ENCODE measurements around the gene STX10. TPM values are rescaled to one million over a fixed set of nuclear protein-coding genes. Genes with fewer than 3 reads are reported as not detected.

Gene STX10
- total RNA-seq, 1 experiment from 2014 or later = 63.3 TPM

DNA sequence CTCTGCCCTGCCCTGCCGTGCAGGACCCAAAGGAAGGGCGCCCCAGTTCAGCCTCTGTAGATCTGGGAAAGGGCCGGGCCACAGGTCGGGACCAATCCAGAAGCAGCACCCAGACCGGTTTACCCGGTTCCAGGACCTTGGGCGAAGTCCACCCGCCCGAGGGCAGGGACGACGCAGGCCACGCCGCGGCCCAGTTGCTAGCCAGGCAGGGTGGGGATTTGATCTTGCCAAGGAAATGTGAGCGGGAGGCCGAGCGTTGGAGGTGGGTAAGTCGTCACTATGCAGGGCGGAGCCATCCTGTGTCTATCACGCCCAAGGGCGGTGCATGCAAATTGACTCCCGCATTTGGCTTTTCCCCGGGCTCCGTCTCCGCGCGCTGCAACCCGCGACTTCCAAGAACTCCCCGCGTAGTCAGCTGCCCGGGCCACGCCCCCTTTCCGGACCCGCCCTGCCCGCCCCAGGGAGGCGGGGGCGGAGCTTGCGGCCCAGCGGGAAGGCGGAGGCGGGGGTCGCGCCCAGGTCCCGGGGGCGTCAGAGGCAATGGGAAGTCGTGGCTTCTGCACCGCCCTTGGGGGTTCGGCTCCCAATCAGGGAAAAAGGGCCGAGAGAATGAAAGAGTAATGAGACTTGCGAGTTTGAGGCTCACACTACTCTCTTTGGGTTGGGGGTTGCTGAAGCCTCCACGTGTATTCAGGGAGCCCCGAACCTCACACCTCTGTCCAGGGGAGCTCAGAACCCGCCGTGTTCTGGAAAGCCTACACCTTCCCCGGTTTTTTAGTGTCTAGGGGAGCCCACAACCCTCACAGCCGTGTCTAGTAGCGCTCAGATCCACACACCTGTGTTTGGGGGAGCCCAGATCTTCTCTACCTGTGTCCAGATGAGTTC, 12.8 kb upstream of the STX10 start:
- intact Hi-C loops (cut with micrococcal nuclease; ENCODE audit: unreplicated experiment) = loop anchor here (10.0 kb wide), 1 partner anchor 682 kb away; no protein-coding TSS in a partner anchor
- TF ChIP-seq EZH2 (IDR thresholded peaks at IDR 0.05; ENCODE audit: borderline replicate concordance, low read depth, low read length, poor library complexity, severe bottlenecking) (no peak), CTCF (conservative IDR thresholded peaks at IDR 0.05; ENCODE audit: low read depth, low read length) (no peak)
- H3K9me3 ChIP-seq (ENCODE audit: low read depth, low read length, poor library complexity, severe bottlenecking) = no peaks in the 10 kb centered on the region
- CTCF ChIA-PET = interaction anchor here (0.5 kb wide), 1 partner anchor 71 kb away, joined by 3 read pairs; no protein-coding TSS in a partner anchor
- DNase-seq (ENCODE audit: low spot score) = peak; percentile 99
- peak overlapping the region; percentile 100 for H3K27ac ChIP-seq (ENCODE audit: low read depth, low read length, poor library complexity, severe bottlenecking)
- no peaks in the 10 kb centered on the region for H3K36me3 ChIP-seq (ENCODE audit: insufficient read depth, low read length, poor library complexity, severe bottlenecking)
- POLR2A ChIA-PET (ENCODE audit: low non-redundant PET) = no interaction called here
- peaks cover 48% of the 10 kb centered on the region for H3K4me1 ChIP-seq (ENCODE audit: insufficient read depth, low read length, poor library complexity, severe bottlenecking)
- no TSS peak for BruUV-seq (replicated peaks)
- no peaks in the 10 kb centered on the region for H3K27me3 ChIP-seq (replicated peaks; ENCODE audit: insufficient read depth, low read depth, low read length, poor library complexity)
- H3K4me3 ChIP-seq (ENCODE audit: low read depth, low read length, poor library complexity, severe bottlenecking) = peak overlapping the region; percentile 44

DNA sequence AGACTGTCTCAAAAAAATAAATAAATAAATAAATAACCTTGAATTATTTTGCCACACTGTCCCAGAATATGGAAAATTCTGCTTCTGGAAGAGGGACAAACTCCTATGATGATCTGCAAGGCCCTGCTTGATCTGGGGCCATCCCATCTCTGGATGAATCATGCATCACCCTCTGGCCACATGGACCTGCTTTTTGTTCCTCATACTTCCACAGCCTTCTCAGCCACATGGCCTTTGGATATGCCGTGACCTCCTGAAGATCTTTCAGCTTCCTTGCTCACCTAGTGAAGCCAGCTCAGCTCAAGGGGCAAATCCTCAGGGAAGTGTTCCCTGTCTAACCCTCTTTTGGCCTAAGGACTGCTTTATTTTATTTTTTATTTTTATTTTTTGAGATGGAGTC, 10.4 kb upstream of the STX10 start:
- POLR2A ChIA-PET (ENCODE audit: low non-redundant PET) = no interaction called here
- no peaks in the 10 kb centered on the region for H3K27me3 ChIP-seq (replicated peaks; ENCODE audit: insufficient read depth, low read depth, low read length, poor library complexity)
- no peak for TF ChIP-seq EZH2 (IDR thresholded peaks at IDR 0.05; ENCODE audit: borderline replicate concordance, low read depth, low read length, poor library complexity, severe bottlenecking)
- no peak for TF ChIP-seq CTCF (conservative IDR thresholded peaks at IDR 0.05; ENCODE audit: low read depth, low read length)
- H3K27ac ChIP-seq (ENCODE audit: low read depth, low read length, poor library complexity, severe bottlenecking) = no peak overlapping the region
- CTCF ChIA-PET = interaction anchor here (1.0 kb wide), 1 partner anchor 195 kb away, joined by 3 read pairs; no protein-coding TSS in a partner anchor
- no TSS peak for BruUV-seq (replicated peaks)
- no peaks in the 10 kb centered on the region for H3K36me3 ChIP-seq (ENCODE audit: insufficient read depth, low read length, poor library complexity, severe bottlenecking)
- H3K4me3 ChIP-seq (ENCODE audit: low read depth, low read length, poor library complexity, severe bottlenecking) = no peak overlapping the region
- intact Hi-C loops (cut with micrococcal nuclease; ENCODE audit: unreplicated experiment) = loop anchor here (10.0 kb wide), 1 partner anchor 684 kb away; no protein-coding TSS in a partner anchor
- no peak for DNase-seq (ENCODE audit: low spot score)
- peaks cover 41% of the 10 kb centered on the region for H3K4me1 ChIP-seq (ENCODE audit: insufficient read depth, low read length, poor library complexity, severe bottlenecking)
- no peaks in the 10 kb centered on the region for H3K9me3 ChIP-seq (ENCODE audit: low read depth, low read length, poor library complexity, severe bottlenecking)

- no peak for DNase-seq (ENCODE audit: low spot score)
- no TSS peak for BruUV-seq (replicated peaks)
- ChIA-PET POLR2A (ENCODE audit: low non-redundant PET) (interaction anchor here (0.6 kb wide), 1 partner anchor 74 kb away, joined by 4 read pairs; no protein-coding TSS in a partner anchor), CTCF (no interaction called here)
- no peaks in the 10 kb centered on the region for H3K9me3 ChIP-seq (ENCODE audit: low read depth, low read length, poor library complexity, severe bottlenecking)
- H3K27me3 ChIP-seq (replicated peaks; ENCODE audit: insufficient read depth, low read depth, low read length, poor library complexity) = no peaks in the 10 kb centered on the region
- intact Hi-C loops (cut with micrococcal nuclease; ENCODE audit: unreplicated experiment) = loop anchor here (10.0 kb wide), 1 partner anchor 685 kb away; no protein-coding TSS in a partner anchor
- peaks cover 37% of the 10 kb centered on the region for H3K4me1 ChIP-seq (ENCODE audit: insufficient read depth, low read length, poor library complexity, severe bottlenecking)
- peaks cover 3% of the 10 kb centered on the region for H3K36me3 ChIP-seq (ENCODE audit: insufficient read depth, low read length, poor library complexity, severe bottlenecking)
- no peak overlapping the region for H3K4me3 ChIP-seq (ENCODE audit: low read depth, low read length, poor library complexity, severe bottlenecking)
- TF ChIP-seq EZH2 (IDR thresholded peaks at IDR 0.05; ENCODE audit: borderline replicate concordance, low read depth, low read length, poor library complexity, severe bottlenecking) (no peak), CTCF (conservative IDR thresholded peaks at IDR 0.05; ENCODE audit: low read depth, low read length) (no peak)
- H3K27ac ChIP-seq (ENCODE audit: low read depth, low read length, poor library complexity, severe bottlenecking) = peak overlapping the region; percentile 46
Measured at GRCh38 chr19:13159713-13160112, 9.5 kb upstream of the STX10 start.

All from A673 (cell line).